CD4-positive, alpha-beta T cell treated with Interleukin-2 at 100 ng/mL for 4 hours (primary cell): Measurements from ENCODE around the gene DLX6.

Experiments
- DNase-seq: peaks from one replicate; pipeline ENCODE4 v3.0.0-alpha.2; 2020; ENCODE audit warnings: low spot score

The DLX6 gene

GRCh38 chr7:97011536-97012364 is 6.4 kb downstream of the DLX6 start:
- DNase-seq: no peak

- DNase-seq: no peak
Measured at GRCh38 chr7:97012365-97013133, 7.2 kb downstream of the DLX6 start.

GRCh38 chr7:97013134-97013844 is 7.9 kb downstream of the DLX6 start:
- no peak for DNase-seq

GRCh38 chr7:97013845-97014134 is 8.4 kb downstream of the DLX6 start:
- DNase-seq: no peak

- no peak for DNase-seq
Measured at GRCh38 chr7:97014145-97014750, 8.9 kb downstream of the DLX6 start.

GRCh38 chr7:97015279-97015678 is 9.9 kb downstream of the DLX6 start:
- DNase-seq: no peak

GRCh38 chr7:97015756-97016380 is 10.5 kb downstream of the DLX6 start:
- DNase-seq: no peak

- no peak for DNase-seq
Measured at GRCh38 chr7:97016381-97017191, 11.2 kb downstream of the DLX6 start.

GRCh38 chr7:97017192-97018125 is 12.1 kb downstream of the DLX6 start:
- DNase-seq: no peak

GRCh38 chr7:97018126-97018601 is 12.8 kb downstream of the DLX6 start:
- DNase-seq: no peak

- no peak for DNase-seq
Measured at GRCh38 chr7:97018791-97019531, 13.6 kb downstream of the DLX6 start.

- DNase-seq: no peak
Measured at GRCh38 chr7:97019710-97020225, 14.4 kb downstream of the DLX6 start.

- DNase-seq: no peak
Measured at GRCh38 chr7:97020601-97020995, 15.2 kb downstream of the DLX6 start.

GRCh38 chr7:97020996-97021746 is 15.8 kb downstream of the DLX6 start:
- no peak for DNase-seq

- no peak for DNase-seq
Measured at GRCh38 chr7:97021747-97022490, 16.6 kb downstream of the DLX6 start.

- no peak for DNase-seq
Measured at GRCh38 chr7:97022491-97023306, 17.3 kb downstream of the DLX6 start.
